ENCODE results near the gene DDX4.

DDX4 gene

DNA sequence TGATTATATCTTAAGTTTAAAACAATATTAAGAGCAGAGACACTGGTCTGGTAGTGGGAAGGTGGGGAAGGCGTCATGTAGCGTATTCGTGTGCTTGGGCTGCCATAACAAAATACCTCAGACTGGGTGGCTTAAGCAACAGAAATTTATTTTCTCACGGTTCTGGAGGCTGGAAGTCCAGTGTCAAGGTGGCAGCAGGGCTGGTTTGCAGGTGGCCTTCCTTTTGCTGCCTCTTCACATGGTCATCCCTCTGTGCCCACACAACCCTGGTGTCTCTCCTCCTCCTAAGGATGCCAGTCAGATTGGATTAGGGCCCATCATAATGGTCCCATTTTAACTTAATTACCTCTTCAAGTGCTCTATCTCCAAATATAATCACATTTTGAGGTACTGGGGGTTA, 122.8 kb downstream of the DDX4 start:
- Histone ChIP-seq H3K9me3 (ENCODE audit: control insufficient read depth, insufficient read depth, low read depth, low read length) (no peaks in the 10 kb centered on the region), H3K36me3 (ENCODE audit: control insufficient read depth in 2 of 2, insufficient read depth in 1 of 2, low read length in 2 of 2) (no peaks in the 10 kb centered on the region), H3K4me3 (ENCODE audit: low read depth, low read length) (no peak overlapping the region), H3K27ac (ENCODE audit: extremely low read depth, low read depth, low read length) (no peak overlapping the region), H3K4me1 (ENCODE audit: control insufficient read depth, insufficient read depth, low read length) (no peaks in the 10 kb centered on the region)
- TF ChIP-seq SCRT2 (tag by site-specific recombination; IDR thresholded peaks at IDR 0.05) (no peak), ZIC2 (tag by site-specific recombination; IDR thresholded peaks at IDR 0.05) (no peak), ZNF423 (tag by site-specific recombination; IDR thresholded peaks at IDR 0.05) (no peak), ZNF548 (tag by site-specific recombination; IDR thresholded peaks at IDR 0.05) (peak; percentile 95), ZNF670 (tag by site-specific recombination; IDR thresholded peaks at IDR 0.05; ENCODE audit: low read depth) (no peak)
- CTCF ChIA-PET = no interaction called here
- POLR2A ChIA-PET = no interaction called here

DNA sequence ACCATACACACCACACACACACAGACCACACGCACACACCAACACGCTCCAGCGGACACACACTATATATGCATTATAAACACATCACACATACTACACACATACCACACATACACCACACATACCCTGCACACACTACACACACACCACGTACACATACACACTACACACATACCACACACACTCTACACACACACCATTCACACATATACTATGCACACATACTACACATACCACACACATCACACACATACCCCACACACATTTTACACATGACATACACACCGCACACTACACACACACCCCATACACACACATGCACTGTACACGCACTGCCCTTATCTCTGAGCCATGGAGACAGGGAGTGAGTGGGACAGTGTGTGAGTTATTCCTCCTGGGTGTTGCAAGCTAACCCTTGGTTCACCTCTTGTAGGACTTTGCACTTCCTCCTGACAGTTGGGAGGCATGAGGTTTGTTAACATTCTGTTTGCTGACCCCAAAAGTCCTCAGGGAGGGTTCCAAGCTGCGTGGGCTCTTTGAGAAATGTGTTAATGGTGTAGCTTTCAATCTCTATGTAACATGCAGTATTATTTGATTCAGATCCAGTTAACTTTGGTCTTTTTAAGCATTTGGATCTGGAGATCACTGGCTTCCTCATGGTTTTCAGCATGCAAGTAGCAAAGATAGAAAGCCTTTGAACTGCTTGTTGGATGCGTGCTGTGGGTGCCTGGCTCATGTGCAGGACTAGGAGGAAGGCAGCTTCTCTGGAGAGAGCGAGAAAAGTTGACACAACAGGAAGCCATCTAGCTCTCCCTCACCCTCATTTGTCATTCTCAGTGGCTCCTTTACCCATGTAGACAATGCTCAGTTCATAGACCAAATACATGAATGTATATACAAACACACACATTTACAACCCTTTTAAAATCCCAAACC, 127.0 kb downstream of the DDX4 start:
- TF ChIP-seq ZNF610 (tag by site-specific recombination; IDR thresholded peaks at IDR 0.05; ENCODE audit: borderline replicate concordance) = no peak
- TF ChIP-seq HOXA7 (CRISPR knock-in tag; IDR thresholded peaks at IDR 0.05; ENCODE audit: borderline replicate concordance) = no peak
- TF ChIP-seq, protein P1, sequence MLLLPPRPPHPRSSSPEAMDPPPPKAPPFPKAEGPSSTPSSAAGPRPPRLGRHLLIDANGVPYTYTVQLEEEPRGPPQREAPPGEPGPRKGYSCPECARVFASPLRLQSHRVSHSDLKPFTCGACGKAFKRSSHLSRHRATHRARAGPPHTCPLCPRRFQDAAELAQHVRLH (tag by site-specific recombination; IDR thresholded peaks at IDR 0.05) = no peak
- TF ChIP-seq, protein P2, sequence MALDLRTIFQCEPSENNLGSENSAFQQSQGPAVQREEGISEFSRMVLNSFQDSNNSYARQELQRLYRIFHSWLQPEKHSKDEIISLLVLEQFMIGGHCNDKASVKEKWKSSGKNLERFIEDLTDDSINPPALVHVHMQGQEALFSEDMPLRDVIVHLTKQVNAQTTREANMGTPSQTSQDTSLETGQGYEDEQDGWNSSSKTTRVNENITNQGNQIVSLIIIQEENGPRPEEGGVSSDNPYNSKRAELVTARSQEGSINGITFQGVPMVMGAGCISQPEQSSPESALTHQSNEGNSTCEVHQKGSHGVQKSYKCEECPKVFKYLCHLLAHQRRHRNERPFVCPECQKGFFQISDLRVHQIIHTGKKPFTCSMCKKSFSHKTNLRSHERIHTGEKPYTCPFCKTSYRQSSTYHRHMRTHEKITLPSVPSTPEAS (tag by site-specific recombination; IDR thresholded peaks at IDR 0.05) = no peak
- no peak for TF ChIP-seq KLF10 (tag by site-specific recombination; IDR thresholded peaks at IDR 0.05)
- TF ChIP-seq, protein P3, sequence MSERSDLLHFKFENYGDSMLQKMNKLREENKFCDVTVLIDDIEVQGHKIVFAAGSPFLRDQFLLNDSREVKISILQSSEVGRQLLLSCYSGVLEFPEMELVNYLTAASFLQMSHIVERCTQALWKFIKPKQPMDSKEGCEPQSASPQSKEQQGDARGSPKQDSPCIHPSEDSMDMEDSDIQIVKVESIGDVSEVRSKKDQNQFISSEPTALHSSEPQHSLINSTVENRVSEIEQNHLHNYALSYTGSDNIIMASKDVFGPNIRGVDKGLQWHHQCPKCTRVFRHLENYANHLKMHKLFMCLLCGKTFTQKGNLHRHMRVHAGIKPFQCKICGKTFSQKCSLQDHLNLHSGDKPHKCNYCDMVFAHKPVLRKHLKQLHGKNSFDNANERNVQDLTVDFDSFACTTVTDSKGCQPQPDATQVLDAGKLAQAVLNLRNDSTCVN (tag by site-specific recombination; optimal IDR thresholded peaks at IDR 0.05) = peak; percentile 0
- TF ChIP-seq SCRT2 (tag by site-specific recombination; IDR thresholded peaks at IDR 0.05) = no peak
- TF ChIP-seq ZNF473 (tag by site-specific recombination; IDR thresholded peaks at IDR 0.05) = 0 out of 2 replicates have a peak, but pooled peaks have one; percentile 1
- no peak for TF ChIP-seq ZNF48 (tag by site-specific recombination; IDR thresholded peaks at IDR 0.05)
- 0 out of 2 replicates have a peak, but pooled peaks have one; percentile 3 for TF ChIP-seq ZNF266 (tag by site-specific recombination; IDR thresholded peaks at IDR 0.05; ENCODE audit: low read depth)
- no peak for TF ChIP-seq ZNF16 (tag by site-specific recombination; IDR thresholded peaks at IDR 0.05; ENCODE audit: low read depth)
- TF ChIP-seq ZNF830 (tag by site-specific recombination; IDR thresholded peaks at IDR 0.05; ENCODE audit: low read depth) = no peak
- TF ChIP-seq, protein P4, sequence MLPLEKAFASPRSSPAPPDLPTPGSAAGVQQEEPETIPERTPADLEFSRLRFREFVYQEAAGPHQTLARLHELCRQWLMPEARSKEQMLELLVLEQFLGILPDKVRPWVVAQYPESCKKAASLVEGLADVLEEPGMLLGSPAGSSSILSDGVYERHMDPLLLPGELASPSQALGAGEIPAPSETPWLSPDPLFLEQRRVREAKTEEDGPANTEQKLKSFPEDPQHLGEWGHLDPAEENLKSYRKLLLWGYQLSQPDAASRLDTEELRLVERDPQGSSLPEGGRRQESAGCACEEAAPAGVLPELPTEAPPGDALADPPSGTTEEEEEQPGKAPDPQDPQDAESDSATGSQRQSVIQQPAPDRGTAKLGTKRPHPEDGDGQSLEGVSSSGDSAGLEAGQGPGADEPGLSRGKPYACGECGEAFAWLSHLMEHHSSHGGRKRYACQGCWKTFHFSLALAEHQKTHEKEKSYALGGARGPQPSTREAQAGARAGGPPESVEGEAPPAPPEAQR (tag by site-specific recombination; IDR thresholded peaks at IDR 0.05) = no peak
- TF ChIP-seq, protein P5, sequence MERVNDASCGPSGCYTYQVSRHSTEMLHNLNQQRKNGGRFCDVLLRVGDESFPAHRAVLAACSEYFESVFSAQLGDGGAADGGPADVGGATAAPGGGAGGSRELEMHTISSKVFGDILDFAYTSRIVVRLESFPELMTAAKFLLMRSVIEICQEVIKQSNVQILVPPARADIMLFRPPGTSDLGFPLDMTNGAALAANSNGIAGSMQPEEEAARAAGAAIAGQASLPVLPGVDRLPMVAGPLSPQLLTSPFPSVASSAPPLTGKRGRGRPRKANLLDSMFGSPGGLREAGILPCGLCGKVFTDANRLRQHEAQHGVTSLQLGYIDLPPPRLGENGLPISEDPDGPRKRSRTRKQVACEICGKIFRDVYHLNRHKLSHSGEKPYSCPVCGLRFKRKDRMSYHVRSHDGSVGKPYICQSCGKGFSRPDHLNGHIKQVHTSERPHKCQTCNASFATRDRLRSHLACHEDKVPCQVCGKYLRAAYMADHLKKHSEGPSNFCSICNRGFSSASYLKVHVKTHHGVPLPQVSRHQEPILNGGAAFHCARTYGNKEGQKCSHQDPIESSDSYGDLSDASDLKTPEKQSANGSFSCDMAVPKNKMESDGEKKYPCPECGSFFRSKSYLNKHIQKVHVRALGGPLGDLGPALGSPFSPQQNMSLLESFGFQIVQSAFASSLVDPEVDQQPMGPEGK (tag by site-specific recombination; IDR thresholded peaks at IDR 0.05) = no peak
- Histone ChIP-seq H3K4me1 (ENCODE audit: control insufficient read depth, insufficient read depth, low read length) (no peaks in the 10 kb centered on the region), H3K27ac (ENCODE audit: extremely low read depth, low read depth, low read length) (no peak overlapping the region), H3K9me3 (ENCODE audit: control insufficient read depth, insufficient read depth, low read depth, low read length) (no peaks in the 10 kb centered on the region), H3K4me3 (ENCODE audit: low read depth, low read length) (no peak overlapping the region), H3K36me3 (ENCODE audit: control insufficient read depth in 2 of 2, insufficient read depth in 1 of 2, low read length in 2 of 2) (no peaks in the 10 kb centered on the region)
- CTCF ChIA-PET = no interaction called here
- POLR2A ChIA-PET = interaction anchor here (0.6 kb wide), 1 partner anchor 364 kb away, joined by 6 read pairs; no protein-coding TSS in a partner anchor

Measured in HEK293 (cell line).